Activated CD8-positive, alpha-beta T cell treated with anti-CD3 and anti-CD28 coated beads, Interleukin-2, amount 10 ng/mL, durations not matched to agents 7 days and 5 days (primary cell): ENCODE measurements around the gene UNC13B. TPM values are rescaled to one million over a fixed set of nuclear protein-coding genes. Genes with fewer than 3 reads are reported as not detected.

Source experiments
- ATAC-seq: fragments of 150-1000 bp; cut with Tn5 transposase; one replicate; pipeline ENCODE4 v1.10.0; 2021; ENCODE audit warnings: moderate library complexity
- CTCF ChIA-PET: fragments of 350-600 bp; sonication (Branson Sonifier 250); formaldehyde crosslinking; loops from one replicate; lab custom pipeline; 2021; ENCODE audit warnings: antibody characterized with exemption; lab: Charles Lee
- POLR2A ChIA-PET: fragments of 350-600 bp; sonication (Branson Sonifier 250); formaldehyde crosslinking; loops from one replicate; lab custom pipeline; 2021; ENCODE audit warnings: antibody characterized with exemption; lab: Charles Lee
- DNase-seq: peaks from one replicate; pipeline ENCODE4 v3.0.0-alpha.2; 2020
- H3K27ac Mint-ChIP-seq: one replicate; pipeline ENCODE4 v1.8.0; 2021; ENCODE audit warnings: mild to moderate bottlenecking, mixed read lengths
- H3K27me3 Mint-ChIP-seq: one replicate; pipeline ENCODE4 v1.8.0; 2021; ENCODE audit warnings: low read depth, mixed read lengths
- H3K36me3 Mint-ChIP-seq: one replicate; pipeline ENCODE4 v1.8.0; 2021; ENCODE audit warnings: low read depth, mixed read lengths
- H3K4me1 Mint-ChIP-seq: one replicate; pipeline ENCODE4 v1.8.0; 2021; ENCODE audit warnings: low read depth, mixed read lengths
- H3K4me3 Mint-ChIP-seq: one replicate; pipeline ENCODE4 v1.8.0; 2021; ENCODE audit warnings: mild to moderate bottlenecking, mixed read lengths
- H3K9me3 Mint-ChIP-seq: one replicate; pipeline ENCODE4 v1.8.0; 2022; ENCODE audit warnings: mixed read lengths; ENCODE audit not compliant: insufficient read depth
- total RNA-seq, 2 experiments: library from RNA; stranded (reverse); gene quantifications; one replicate each; pipeline ENCODE4 v1.2.3, GENCODE V29; 2021

UNC13B gene
- total RNA-seq, 2 experiments from 2014 or later, result 0.29 to 0.57 TPM

DNA sequence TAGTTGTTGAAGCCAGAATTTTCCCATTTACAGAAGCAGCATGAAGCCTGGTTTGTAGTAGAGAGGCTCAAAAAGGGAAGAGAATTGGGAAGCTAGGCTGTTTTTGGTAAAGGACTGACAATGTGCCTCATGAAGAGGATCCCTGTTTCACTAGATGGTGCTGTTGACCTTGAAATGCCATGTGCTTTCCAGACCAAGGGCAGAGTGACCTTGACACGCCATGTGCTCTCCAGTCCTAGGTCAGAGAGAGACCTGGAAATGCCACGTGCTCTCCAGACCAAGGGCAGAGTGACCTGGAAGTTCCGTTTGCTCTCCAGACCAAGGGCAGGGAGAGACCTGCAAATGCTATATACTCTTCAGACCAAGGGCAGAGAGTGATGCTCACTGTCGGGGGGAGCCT lies 32.0 kb downstream of the UNC13B start:
- no peak for ATAC-seq
- H3K27ac Mint-ChIP-seq, result no peak overlapping the region
- CTCF ChIA-PET, result no interaction called here

DNA sequence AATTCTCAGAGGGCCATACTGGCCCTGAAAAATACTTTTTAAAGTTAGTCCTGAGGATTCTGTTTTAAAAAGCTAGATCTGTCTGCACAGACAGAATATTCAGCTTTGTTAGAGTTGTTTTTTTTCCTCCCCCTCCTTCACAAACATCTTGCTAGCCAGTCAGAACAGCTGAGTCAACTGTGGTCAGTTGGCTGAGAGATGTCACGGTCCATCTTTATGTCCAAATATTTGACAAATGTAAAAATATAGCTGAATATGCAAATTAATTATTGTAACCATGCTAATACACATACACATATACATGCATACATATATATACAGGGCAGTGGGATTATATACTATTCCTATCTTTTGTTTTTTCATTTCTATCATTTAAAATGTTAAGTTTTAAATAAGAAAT lies 33.9 kb downstream of the UNC13B start:
- no peaks in the 10 kb centered on the region for H3K4me1 Mint-ChIP-seq
- no peak overlapping the region for H3K27ac Mint-ChIP-seq
- ATAC-seq, result no peak
- H3K36me3 Mint-ChIP-seq, result no peaks in the 10 kb centered on the region
- DNase-seq, result no peak
- POLR2A ChIA-PET, result no interaction called here
- CTCF ChIA-PET, result no interaction called here
- peaks cover 15% of the 10 kb centered on the region for H3K9me3 Mint-ChIP-seq
- H3K4me3 Mint-ChIP-seq, result no peak overlapping the region
- no peaks in the 10 kb centered on the region for H3K27me3 Mint-ChIP-seq

More for the DNA sequence above, 32.0 kb downstream of the UNC13B start:
- H3K4me3 Mint-ChIP-seq, result no peak overlapping the region
- no peak for DNase-seq
- H3K9me3 Mint-ChIP-seq, result peaks cover 20% of the 10 kb centered on the region
- POLR2A ChIA-PET, result no interaction called here
- H3K4me1 Mint-ChIP-seq, result no peaks in the 10 kb centered on the region
- no peaks in the 10 kb centered on the region for H3K27me3 Mint-ChIP-seq
- no peaks in the 10 kb centered on the region for H3K36me3 Mint-ChIP-seq

DNA sequence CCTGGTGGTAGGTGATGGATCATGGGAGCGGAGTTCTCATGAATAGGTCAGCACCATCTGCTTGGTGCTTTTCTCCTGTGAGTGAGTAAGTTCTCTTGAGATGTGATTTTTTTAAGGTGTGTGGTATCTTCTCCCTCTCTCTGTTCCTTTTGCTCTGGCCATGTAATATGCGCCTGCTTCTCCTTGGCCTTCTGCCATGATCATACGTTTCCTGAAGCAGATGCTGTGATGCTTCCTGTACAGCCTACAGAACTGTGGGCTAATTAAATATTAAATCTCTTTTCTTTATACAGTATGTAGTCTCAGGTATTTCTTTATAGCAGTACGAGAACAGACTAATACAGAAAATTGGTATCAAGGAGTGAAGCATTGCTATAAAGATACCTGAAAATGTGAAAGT lies 36.4 kb downstream of the UNC13B start:
- no peak overlapping the region for H3K27ac Mint-ChIP-seq
- ATAC-seq, result no peak

DNA sequence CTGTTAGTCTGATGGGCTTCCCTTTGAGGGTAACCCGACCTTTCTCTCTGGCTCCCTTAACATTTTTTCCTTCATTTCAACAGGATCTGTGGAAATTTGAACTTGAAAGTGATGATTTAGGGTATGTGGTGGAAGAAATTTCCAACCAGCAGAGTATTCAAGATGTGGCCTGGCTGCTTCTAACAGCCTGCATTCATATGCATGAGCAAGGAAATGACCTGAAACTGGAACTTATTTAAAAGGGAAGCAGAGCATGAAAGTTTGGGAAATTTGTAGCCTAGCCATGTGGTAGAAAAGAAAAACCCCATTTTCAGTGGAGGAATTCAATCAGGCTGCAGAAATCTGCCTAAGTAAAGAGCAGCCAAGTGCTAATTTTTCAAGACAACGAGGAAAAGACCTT lies 41.7 kb downstream of the UNC13B start:
- ChIA-PET POLR2A (no interaction called here), CTCF (no interaction called here)
- ATAC-seq (no peak), DNase-seq (no peak)
- H3K4me3 Mint-ChIP-seq, result no peak overlapping the region
- H3K27ac Mint-ChIP-seq, result no peak overlapping the region
- no peaks in the 10 kb centered on the region for H3K4me1 Mint-ChIP-seq
- H3K27me3 Mint-ChIP-seq, result no peaks in the 10 kb centered on the region
- H3K36me3 Mint-ChIP-seq, result no peaks in the 10 kb centered on the region
- H3K9me3 Mint-ChIP-seq, result peaks cover 11% of the 10 kb centered on the region

More for the DNA sequence above, 36.4 kb downstream of the UNC13B start:
- Mint-ChIP-seq H3K27me3 (no peaks in the 10 kb centered on the region), H3K4me3 (no peak overlapping the region), H3K9me3 (no peaks in the 10 kb centered on the region), H3K36me3 (no peaks in the 10 kb centered on the region), H3K4me1 (no peaks in the 10 kb centered on the region)
- CTCF ChIA-PET, result no interaction called here
- no peak for DNase-seq
- POLR2A ChIA-PET, result no interaction called here

DNA sequence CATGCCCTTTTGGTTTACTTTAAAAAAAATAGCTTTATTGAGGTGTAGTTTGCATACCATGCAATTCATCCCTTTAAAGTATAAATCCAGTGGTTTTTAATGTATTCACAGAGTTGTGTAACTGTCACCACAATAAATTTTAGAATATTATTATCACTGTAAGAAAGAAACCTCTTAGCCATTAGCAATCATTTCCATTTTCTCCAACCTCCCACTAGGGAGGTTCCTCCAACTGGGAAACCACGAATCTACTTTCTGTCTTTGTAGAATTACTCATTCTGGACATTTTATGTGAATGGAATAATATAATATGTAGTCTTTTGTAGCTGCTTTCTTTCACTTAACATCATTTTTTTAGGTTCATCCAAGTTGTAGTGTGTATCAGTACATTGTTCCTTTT lies 43.5 kb downstream of the UNC13B start:
- Mint-ChIP-seq H3K9me3 (peaks cover 11% of the 10 kb centered on the region), H3K27ac (no peak overlapping the region), H3K4me3 (no peak overlapping the region), H3K36me3 (no peaks in the 10 kb centered on the region), H3K4me1 (no peaks in the 10 kb centered on the region), H3K27me3 (no peaks in the 10 kb centered on the region)
- CTCF ChIA-PET, result interaction anchor here (0.9 kb wide), 1 partner anchor 306 kb away, joined by 3 read pairs; no protein-coding TSS in a partner anchor
- POLR2A ChIA-PET, result no interaction called here
- DNase-seq (no peak), ATAC-seq (no peak)

DNA sequence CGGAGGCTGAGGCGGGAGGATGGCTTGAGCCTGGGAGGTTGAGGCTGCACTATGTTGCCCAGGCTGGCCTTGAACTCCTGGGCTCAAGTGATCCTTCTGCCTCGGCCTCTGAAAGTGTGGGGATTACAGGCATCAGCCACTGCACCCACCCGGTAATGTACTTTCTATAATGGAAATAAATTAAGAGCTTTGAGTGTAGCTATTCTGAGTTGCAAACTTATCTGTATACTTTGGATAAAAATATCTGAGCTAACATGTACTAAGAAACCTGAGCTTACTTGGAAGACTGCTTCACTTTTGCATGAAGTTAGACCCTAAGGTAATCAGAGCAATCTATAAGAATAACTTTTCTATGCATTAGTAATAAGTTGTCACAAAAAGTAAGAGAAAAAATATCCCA lies 50.0 kb downstream of the UNC13B start:
- ChIA-PET POLR2A (no interaction called here), CTCF (interaction anchor here (0.8 kb wide), 1 partner anchor 342 kb away, joined by 3 read pairs; no protein-coding TSS in a partner anchor)
- H3K4me3 Mint-ChIP-seq, result no peak overlapping the region
- H3K4me1 Mint-ChIP-seq, result no peaks in the 10 kb centered on the region
- H3K36me3 Mint-ChIP-seq, result no peaks in the 10 kb centered on the region
- no peak for DNase-seq
- H3K27me3 Mint-ChIP-seq, result peaks cover 2% of the 10 kb centered on the region
- H3K9me3 Mint-ChIP-seq, result peaks cover 6% of the 10 kb centered on the region
- H3K27ac Mint-ChIP-seq, result no peak overlapping the region
- ATAC-seq, result no peak

DNA sequence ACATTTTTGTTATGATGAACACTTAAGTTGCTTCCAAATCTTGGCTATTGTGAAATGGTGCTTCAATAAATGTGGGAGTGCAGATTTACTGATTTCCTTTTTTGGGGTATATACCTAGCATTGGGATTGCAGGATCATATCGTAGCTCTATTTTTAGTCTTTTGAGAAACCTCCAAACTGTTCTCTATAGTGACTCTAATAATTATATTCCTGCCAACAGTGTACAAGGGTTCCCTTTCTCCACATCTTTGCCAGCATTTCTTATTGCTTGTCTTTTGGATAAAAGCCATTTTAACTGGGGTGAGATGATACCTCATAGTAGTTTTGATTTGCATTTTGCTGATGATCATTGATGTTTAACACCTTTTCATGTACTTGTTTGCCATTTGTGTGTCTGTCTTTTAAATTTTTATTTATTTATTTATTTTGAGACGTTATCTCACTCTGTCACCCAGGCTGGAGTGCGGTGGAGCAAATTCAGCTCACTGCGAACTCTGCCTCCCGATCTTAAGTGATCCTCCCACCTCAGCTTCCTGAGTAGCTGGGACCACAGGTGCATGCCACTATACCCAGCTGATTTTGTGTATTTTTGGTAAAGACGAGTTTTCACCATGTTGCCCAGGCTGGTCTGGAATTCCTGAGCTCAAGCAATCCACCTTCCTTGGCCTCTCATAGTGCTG lies 59.0 kb downstream of the UNC13B start:
- Mint-ChIP-seq H3K27ac (no peak overlapping the region), H3K27me3 (peaks cover 11% of the 10 kb centered on the region), H3K4me3 (no peak overlapping the region), H3K4me1 (no peaks in the 10 kb centered on the region), H3K9me3 (peaks cover 11% of the 10 kb centered on the region), H3K36me3 (no peaks in the 10 kb centered on the region)
- DNase-seq (no peak), ATAC-seq (no peak)
- CTCF ChIA-PET, result no interaction called here
- POLR2A ChIA-PET, result no interaction called here

DNA sequence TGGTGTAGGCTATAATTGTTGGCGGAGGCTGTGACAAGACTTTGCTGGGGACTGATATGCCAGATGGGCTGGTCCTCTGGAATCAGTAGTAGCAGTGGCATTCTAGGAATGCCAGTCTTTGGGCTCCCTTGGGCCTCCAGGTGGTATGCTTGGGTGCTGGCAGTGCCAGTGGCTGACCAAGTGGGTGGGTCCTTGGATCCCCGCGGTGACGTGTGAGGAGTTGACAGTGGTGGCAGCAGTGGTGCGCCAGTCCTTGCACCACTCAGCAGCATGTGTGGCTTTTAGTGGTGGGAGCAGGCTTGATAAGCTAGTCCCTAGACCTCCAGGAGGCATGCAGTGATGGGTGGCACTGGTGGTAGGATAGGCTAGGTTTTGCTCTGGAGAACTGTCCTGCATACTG lies 63.9 kb downstream of the UNC13B start:
- POLR2A ChIA-PET, result no interaction called here
- DNase-seq (no peak), ATAC-seq (no peak)
- no peak overlapping the region for H3K27ac Mint-ChIP-seq
- peaks cover 9% of the 10 kb centered on the region for H3K27me3 Mint-ChIP-seq
- H3K4me1 Mint-ChIP-seq, result no peaks in the 10 kb centered on the region
- CTCF ChIA-PET, result no interaction called here
- no peaks in the 10 kb centered on the region for H3K36me3 Mint-ChIP-seq
- H3K4me3 Mint-ChIP-seq, result no peak overlapping the region
- peaks cover 11% of the 10 kb centered on the region for H3K9me3 Mint-ChIP-seq

DNA sequence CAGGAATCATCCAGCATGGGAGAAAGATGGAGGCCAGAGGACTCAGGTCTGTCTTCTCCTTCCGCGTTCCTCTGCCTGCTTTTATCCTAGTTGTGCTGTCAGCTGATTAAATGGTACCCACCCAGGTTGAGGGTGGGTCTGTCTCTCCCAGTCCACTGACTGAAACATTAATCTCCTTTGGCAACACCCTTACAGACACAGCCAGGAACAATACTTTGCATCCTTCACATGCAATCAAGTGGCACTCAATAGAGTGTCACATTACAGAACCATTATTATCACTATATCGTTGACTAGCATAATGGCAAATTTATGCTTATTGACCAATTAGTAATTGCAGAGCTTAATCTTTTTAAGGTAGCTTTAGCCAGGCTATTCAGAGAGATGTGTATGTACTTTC lies 64.8 kb downstream of the UNC13B start:
- H3K36me3 Mint-ChIP-seq, result no peaks in the 10 kb centered on the region
- DNase-seq, result no peak
- CTCF ChIA-PET, result interaction anchor here (1.0 kb wide), 1 partner anchor 16 kb away, joined by 3 read pairs; no protein-coding TSS in a partner anchor
- no peak for ATAC-seq
- no peaks in the 10 kb centered on the region for H3K4me1 Mint-ChIP-seq
- H3K4me3 Mint-ChIP-seq, result no peak overlapping the region
- POLR2A ChIA-PET, result no interaction called here
- no peak overlapping the region for H3K27ac Mint-ChIP-seq
- H3K27me3 Mint-ChIP-seq, result peaks cover 7% of the 10 kb centered on the region
- peaks cover 11% of the 10 kb centered on the region for H3K9me3 Mint-ChIP-seq

DNA sequence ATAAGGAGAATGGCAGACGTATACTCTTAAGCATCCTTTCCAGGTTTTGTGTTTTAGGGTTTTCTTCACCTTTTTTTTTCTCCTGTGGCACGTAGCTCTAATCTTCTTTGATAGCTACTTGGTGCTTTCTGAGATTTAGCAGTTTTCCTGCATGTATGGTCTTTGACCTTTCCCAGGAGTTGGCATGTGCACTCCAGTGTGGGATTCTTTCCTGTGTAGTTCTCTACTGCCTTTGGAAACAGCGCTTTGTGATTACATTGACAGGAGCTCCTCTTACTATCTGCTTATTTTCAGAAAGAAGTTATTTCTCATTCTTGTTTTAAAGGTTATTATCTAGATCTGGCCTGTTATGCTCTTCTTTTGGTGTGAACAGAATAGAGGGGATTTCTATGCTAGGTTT lies 65.5 kb downstream of the UNC13B start:
- ChIA-PET POLR2A (no interaction called here), CTCF (interaction anchor here (1.0 kb wide), 1 partner anchor 16 kb away, joined by 3 read pairs; no protein-coding TSS in a partner anchor)
- Mint-ChIP-seq H3K27me3 (peaks cover 7% of the 10 kb centered on the region), H3K36me3 (no peaks in the 10 kb centered on the region), H3K4me1 (no peaks in the 10 kb centered on the region), H3K9me3 (peaks cover 11% of the 10 kb centered on the region), H3K4me3 (no peak overlapping the region), H3K27ac (no peak overlapping the region)
- ATAC-seq, result no peak
- no peak for DNase-seq

DNA sequence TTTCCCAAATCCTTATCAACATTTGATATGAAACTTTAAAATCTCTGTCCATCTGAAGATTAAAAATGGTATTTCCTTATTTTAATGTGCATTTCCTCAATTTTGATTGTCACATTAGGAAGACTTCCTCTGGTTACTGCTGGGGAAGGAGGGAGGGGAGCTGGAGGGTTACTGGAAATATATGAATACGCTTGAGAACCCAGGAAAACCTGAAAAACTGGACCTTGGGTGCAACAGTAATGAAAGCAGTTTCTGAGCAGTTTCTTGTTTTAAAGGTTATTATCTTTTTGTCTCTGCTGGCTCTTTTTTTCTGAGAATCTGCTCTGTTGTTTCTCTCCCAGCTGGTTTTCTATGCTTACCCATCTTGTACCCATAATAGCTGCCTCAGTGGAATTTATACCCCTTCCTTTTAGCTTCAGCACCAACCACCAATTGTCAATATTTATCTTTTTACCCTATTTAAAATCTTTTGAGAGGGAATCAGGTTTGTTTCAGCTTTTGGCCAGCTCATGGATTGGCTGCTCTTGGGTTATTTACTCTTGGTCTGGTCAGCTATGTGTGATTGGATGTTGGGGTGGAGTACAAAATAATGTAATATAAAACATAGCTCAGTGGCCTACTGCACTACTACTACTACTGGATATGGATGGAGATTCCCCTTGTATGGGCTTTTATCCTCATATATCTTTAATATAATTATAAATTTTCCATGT lies 67.4 kb downstream of the UNC13B start:
- Mint-ChIP-seq H3K27me3 (peaks cover 4% of the 10 kb centered on the region), H3K36me3 (no peaks in the 10 kb centered on the region), H3K4me1 (no peaks in the 10 kb centered on the region), H3K4me3 (no peak overlapping the region), H3K9me3 (peaks cover 1% of the 10 kb centered on the region), H3K27ac (no peak overlapping the region)
- CTCF ChIA-PET, result no interaction called here
- no peak for DNase-seq
- ATAC-seq, result no peak
- POLR2A ChIA-PET, result no interaction called here

DNA sequence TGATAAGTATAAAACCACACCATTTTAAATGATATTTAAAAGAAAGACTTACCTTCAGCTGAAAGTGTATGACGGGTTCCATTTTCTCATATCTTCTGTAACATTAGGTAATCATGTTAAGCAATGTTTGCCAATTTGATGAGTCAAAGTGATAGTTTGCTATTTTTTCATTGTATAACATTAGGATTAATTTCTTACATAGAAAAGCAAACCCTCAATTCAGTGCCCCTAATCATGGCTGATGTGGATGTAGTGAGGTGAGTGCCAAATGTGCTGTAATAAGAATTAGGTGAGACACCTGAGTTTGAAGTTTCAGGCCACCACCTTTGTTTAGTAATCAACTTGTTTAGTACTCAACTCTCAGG lies 68.0 kb downstream of the UNC13B start:
- no peaks in the 10 kb centered on the region for H3K36me3 Mint-ChIP-seq
- no peak for DNase-seq

More for the DNA sequence above, 68.0 kb downstream of the UNC13B start:
- Mint-ChIP-seq H3K27me3 (peaks cover 4% of the 10 kb centered on the region), H3K27ac (no peak overlapping the region), H3K4me3 (no peak overlapping the region), H3K9me3 (no peaks in the 10 kb centered on the region), H3K4me1 (no peaks in the 10 kb centered on the region)
- ATAC-seq, result no peak
- ChIA-PET POLR2A (no interaction called here), CTCF (no interaction called here)
